HG02884 (cell line): ENCODE measurements around the gene NOX4.
"Not testable (repeated sequence)": the region's sequence is repeated elsewhere in the genome, so short reads cannot be mapped to it uniquely, and the experiment has no call there.

Experiments used
- ATAC-seq: cut with Tn5 transposase; IDR thresholded peaks from one replicate; pipeline ENCODE4 v1.9.1; 2021; ENCODE audit warnings: mild to moderate bottlenecking, moderate library complexity; ENCODE audit not compliant: unreplicated experiment

NOX4 gene

DNA sequence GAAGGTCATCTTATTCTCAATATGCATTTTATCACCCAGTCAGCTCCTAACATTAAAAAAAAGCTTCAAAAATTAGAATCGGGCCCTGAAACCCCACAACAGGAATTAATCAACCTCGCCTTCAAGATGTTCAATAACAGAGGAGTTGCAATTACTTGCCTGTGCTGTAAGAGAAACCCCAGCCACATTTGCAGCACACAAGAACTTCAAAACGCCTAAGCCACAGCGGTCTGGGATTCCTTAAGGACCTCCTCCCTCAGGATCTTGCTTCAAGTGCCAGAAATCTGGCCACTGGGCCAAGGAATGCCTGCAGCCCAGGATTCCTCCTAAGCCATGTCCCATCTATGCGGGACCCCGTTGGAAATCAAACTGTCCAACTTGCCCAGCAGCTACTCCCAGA is 108.2 kb downstream of the NOX4 start:
- ATAC-seq: not testable (repeated sequence)

DNA sequence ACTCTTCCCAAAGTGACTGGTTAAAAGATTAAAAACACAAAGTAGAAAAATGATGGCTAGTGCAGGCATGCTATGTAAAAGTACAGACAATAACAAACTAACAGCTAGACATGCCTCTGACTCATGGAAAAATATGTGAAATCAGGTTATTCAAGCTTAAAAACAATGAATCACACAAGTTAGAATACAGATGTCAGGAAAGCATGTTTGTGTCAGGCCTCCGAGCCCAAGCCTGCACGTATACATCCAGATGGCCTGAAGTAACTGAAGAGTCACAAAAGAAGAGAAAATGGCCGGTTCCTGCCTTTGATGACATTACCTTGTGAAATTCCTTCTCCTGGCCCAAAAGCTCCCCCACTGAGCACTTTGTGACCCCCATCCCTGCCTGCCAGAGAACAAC is 110.1 kb downstream of the NOX4 start:
- ATAC-seq: no peak

- not testable (repeated sequence) for ATAC-seq
Observed at GRCh38 chr11:89379976-89380771, 111.0 kb downstream of the NOX4 start.

DNA sequence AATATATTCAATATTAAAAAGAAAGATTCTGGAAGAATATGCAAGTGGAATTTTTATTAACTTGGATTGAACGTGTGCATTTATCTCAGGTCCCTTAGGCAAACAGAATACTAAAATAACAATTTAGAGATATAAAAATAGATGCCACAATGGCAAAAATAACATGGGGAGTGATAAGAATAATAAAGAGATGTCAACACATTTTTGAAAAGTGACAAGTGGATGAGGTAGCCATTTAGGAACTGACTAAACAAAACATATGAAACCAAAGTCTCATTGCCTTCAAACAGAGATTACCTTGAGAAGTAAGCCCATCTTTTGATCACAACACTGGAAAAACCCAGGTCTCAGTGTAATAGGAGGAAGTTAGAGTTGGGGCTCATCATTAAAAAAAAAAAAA is 112.2 kb downstream of the NOX4 start:
- ATAC-seq: not testable (repeated sequence)

GRCh38 chr11:89369356-89369755 is 121.8 kb downstream of the NOX4 start:
- not testable (repeated sequence) for ATAC-seq

DNA sequence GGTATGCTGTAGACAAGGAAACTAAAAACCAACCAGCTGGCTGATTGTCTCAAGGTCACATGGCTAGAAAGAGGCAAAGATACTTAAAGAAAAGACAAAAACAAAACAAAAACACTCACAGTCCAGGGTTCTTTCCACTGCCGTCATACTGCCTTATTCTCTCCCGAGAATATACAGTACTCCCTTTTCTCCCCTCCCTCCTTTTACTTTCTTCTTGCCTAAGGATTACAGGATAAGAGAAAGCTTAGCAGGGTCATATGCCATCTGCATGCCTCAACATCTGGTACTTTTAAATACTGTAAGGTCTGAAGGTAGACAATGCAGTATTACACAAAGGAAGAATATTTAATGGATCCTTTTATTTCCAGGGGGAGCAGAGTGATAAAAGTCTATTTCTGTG is 126.3 kb downstream of the NOX4 start:
- not testable (repeated sequence) for ATAC-seq

DNA sequence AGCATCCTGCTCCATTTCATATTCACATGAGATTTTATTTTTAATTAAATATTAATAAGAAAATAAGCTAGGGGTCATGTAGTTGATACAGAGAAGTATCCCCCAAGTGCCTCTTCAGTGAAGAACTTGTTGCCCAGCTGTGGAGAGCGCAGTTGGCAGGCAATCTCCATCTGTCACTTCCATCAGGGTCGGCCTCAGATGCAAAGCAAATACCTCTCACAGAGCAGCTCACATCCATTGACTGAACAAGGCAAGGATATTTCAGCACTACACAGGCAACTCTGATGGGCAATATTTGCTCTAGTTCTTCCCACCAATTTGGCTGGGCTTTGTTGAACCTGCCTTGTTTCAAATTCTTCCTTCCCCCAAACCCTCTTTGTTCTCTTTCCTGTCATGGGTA is 129.4 kb downstream of the NOX4 start:
- ATAC-seq: no peak

DNA sequence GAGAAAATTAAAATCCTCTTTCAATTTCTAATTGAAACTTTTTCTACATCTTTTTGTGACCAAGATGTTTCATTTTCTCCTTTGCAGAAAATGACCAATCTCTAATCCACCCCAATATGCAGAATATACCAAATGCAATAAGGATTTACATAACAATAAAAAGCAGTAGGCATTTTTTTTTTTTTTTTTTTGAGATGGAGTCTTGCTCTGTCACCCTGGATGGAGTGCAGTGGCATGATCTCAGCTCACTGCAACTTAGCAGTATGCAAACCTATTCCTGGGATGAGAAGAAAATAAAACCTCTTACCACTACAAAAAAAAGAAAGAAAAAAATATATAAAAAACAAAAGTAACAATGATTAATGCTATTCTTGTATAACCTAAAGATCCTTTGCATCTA is 132.0 kb downstream of the NOX4 start:
- not testable (repeated sequence) for ATAC-seq

DNA sequence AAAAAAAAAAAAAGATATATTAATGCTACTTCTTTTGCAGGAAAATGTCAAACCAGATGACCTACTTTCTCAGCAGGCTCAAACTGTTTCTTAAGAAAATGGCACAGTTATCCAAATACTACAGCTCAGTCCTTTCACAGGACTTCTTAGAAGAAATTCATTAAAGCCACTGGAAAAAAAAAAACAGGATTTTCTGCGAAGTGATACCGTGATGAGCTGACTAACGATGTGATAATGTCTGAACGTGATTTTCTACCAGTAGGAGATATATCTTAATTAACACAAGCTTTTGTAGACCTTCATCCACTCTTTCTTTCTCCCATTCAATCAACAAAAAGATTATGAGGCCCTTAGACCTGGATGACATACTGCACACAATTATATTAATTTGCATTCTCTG is 132.4 kb downstream of the NOX4 start:
- ATAC-seq: no peak

DNA sequence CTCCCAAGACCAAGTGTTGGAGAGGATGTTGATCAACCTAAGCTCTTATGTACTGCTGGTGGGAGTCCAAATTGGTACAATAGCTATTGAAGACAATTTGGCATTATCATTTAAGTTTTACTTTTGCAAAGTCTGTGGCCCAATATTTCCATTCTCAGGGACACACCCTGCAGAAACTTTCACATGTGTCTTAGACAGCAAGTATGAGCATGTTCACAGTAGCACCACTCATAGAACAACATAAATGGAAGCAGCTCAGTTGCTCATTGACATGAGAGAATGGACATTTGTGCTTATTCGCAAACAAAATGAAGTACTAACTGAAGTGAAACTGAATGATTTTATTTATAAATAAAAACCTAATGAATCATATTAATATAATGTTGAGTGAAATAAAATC is 135.5 kb downstream of the NOX4 start:
- no peak for ATAC-seq

DNA sequence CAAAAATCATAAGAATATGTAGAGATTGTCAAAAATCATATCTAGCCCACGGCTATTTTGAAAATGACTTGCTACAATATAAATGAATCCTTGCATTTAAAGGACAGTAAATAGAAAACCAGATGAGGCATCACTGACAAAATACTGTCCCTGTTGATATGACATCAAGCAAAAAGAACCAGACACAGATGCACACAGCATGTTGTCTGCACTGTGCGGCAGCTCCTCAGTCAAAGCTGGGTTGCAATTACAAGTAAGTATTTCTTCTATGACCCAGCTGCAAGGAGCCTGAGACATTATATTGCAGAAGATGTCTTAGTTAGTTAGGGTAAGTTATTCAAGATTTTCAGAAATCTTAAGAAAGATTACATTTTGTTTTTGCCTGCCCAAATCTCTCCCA is 136.7 kb downstream of the NOX4 start:
- not testable (repeated sequence) for ATAC-seq

DNA sequence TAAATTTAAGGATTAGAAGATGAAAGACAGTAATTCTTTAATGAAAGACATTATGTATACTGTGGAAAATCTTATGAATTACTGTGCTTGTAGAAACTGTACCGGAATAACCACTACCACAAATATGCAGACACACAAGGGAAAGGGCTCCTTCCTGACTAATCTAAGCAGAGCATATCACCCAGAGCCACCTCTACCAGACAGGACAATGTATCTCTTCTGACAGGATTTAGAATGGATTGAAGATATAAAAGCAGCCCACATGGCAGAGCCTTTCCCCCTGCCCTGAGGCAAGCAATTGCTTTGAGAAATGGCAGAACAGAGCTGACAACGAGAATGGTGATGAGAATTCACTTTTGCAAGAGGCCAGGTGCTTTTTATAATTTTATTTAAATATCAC is 144.1 kb downstream of the NOX4 start:
- no peak for ATAC-seq

DNA sequence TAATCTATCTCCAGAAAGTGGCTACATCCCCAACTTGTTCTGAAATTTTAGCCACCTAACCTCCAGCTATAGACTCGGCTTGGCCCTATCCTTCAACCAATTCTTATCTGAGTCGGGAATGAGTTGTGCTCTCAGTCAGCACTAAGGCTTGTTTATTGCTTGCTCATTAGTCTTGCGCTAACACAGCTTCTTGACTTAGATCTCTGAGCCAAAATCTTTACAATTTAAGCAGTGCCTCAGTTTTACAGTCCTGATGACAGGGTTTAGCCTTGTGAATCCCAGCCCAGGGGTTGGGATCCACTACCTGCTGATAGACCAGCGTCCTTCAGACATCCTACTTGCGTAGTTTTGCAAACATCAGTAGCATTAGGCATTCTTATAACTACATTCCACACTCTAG is 144.6 kb downstream of the NOX4 start:
- ATAC-seq: no peak

DNA sequence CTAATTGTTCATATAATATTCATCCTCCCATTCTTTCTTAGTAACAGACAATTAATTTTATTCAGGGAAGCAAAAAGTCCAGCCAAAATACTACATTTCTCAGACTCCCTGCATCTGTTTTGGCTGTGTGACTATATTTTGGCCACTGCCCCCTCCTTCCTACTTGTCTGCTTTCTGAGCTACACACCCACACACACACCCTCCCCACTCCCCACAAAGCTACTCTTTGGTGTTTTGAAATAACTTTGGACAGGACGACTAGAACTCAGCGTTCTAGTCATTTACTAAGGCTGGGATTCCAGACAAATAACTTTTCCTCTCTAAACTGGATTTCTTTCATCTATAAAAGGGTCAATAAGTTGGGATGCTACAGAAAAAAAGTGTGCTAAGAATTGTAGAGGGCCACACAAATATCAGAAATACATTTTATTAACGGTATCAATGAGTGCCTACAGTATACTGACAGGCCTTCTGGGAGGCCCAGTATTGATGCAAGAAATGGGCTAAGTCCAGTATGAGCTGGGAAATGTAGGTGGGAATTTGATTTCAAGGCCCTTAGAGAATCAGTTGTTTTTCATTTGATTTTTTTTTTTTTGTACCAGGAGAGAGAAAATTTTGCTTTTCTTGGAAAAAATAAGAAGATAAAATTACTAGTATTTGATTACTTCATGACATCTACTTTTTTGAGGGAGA is 148.1 kb downstream of the NOX4 start:
- not testable (repeated sequence) for ATAC-seq

GRCh38 chr11:89340450-89340849 is 150.7 kb downstream of the NOX4 start:
- not testable (repeated sequence) for ATAC-seq

DNA sequence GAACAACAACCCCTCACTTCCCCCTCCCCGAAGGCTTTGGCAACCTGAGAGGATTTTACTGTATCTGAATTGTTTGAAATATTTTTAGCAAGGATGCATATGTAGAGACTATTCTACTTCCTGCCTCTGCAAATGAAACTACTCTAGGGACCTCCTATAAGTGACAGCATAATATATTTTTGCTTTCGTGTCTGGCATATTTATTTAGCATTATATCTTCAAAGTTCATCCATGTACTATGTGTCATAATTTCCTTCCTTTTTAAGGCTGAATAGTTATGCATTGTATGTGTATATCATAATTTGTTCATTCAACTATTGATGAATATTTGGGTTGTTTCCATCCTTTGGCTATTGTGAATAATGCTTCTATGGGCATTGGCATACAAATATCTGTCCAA is 153.1 kb downstream of the NOX4 start:
- ATAC-seq: not testable (repeated sequence)

GRCh38 chr11:89337100-89337650 is 154.0 kb downstream of the NOX4 start:
- ATAC-seq: not testable (repeated sequence)

- not testable (repeated sequence) for ATAC-seq
Observed at GRCh38 chr11:89333704-89334103, 157.5 kb downstream of the NOX4 start.

- ATAC-seq: not testable (repeated sequence)
Observed at GRCh38 chr11:89331940-89332339, 159.2 kb downstream of the NOX4 start.

DNA sequence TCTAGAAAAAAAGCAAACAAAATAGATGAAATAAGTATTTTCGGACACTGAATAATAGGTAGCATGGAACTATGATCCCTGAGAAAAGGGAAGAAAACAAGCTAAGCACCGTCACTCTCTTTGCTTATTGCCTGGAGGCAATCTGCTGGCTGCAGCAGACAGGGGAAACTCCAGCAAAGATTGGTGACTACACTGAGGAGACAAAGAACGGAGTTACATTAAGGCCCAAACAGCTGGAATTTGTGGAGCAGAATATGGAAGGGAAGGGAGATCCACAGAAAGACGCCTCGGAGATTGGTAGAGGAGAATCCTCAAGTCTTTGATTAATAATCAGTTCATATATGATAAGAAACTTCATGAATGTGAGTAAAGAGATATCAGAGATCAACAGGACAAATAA is 163.3 kb downstream of the NOX4 start:
- no peak for ATAC-seq

- no peak for ATAC-seq
Observed at GRCh38 chr11:89321401-89321800, 169.8 kb downstream of the NOX4 start.

GRCh38 chr11:89310607-89311006 is 180.6 kb downstream of the NOX4 start:
- not testable (repeated sequence) for ATAC-seq
